Psoas muscle (tissue), 8 donors: ENCODE data around the gene ALG12. TPM values are rescaled to one million over a fixed set of nuclear protein-coding genes. Genes with fewer than 3 reads are reported as not detected.

Experiments used
- ATAC-seq, 4 donors: fragments of 200-7000 bp; cut with Tn5 transposase; one replicate each; pipeline ENCODE4 v1.9.1; 2020; ENCODE audit warnings: moderate library complexity in 3 of 4, mild to moderate bottlenecking in 2 of 4
- DNase-seq, 2 donors: peaks; one replicate each; pipeline ENCODE4 v3.0.0-alpha.2; 2020
- H3K27ac ChIP-seq: fragments of 200-600 bp; one replicate; pipeline ENCODE4 v1.8.0; 2022
- H3K27me3 ChIP-seq, 3 donors: fragments of 200-600 bp in 1 of 3; one replicate each; pipeline versions ENCODE4 v1.6.1 to v1.8.0; 2013 to 2022; ENCODE audit warnings: low read length in 2 of 3, mild to moderate bottlenecking in 2 of 3, moderate library complexity in 1 of 3; ENCODE audit not compliant: insufficient read depth in 3 of 3
- H3K36me3 ChIP-seq, 2 donors: fragments of 200-600 bp in 1 of 2; one replicate each; pipeline versions ENCODE4 v1.6.1 to v1.8.0; 2013 to 2022; ENCODE audit warnings: low read depth in 1 of 2, mild to moderate bottlenecking in 1 of 2, moderate library complexity in 1 of 2; ENCODE audit not compliant: insufficient read depth in 1 of 2
- H3K4me1 ChIP-seq: fragments of 200-600 bp; one replicate; pipeline ENCODE4 v1.8.0; 2022
- H3K4me3 ChIP-seq: fragments of 200-600 bp; one replicate; pipeline ENCODE4 v1.8.0; 2022; ENCODE audit warnings: mild to moderate bottlenecking
- H3K9me3 ChIP-seq: fragments of 200-600 bp; one replicate; pipeline ENCODE4 v1.8.0; 2022
- WGBS, 3 donors: extraction: QIAGEN DNeasy Blood & Tissue Kit; methylation state at CpG; one replicate each; pipeline versions ENCODE4 v1.1.6 to v1.1.7; 2013; 5-methylcytosine and 5-hydroxymethylcytosine counted together
- intact Hi-C, 2 donors: fragments of 100-400 bp; cut with DNase I; formaldehyde crosslinking; loops; one replicate each; pipeline versions ENCODE4 v1.11.0 to v1.14.2; 2022
- polyA plus RNA-seq, 3 donors: library from polyadenylated mRNA; stranded (reverse); fragments of 200-250 nt; gene quantifications; one replicate each; pipeline ENCODE4 v1.2.3, GENCODE V29; 2013
- total RNA-seq, 4 donors: library from RNA; stranded (reverse); fragmentation: NEBNext Ultra II Directional in 2 of 4; extraction: Animal tissue kit (Norgen Biotek cat#: 25700) in 2 of 4; gene quantifications; one replicate each; pipeline versions ENCODE4 v1.2.1 to v1.2.4, GENCODE V29; 2021 to 2023
- TF ChIP-seq, protein P1 (sequence below): fragments of 200-600 bp; IDR thresholded peaks from one replicate; pipeline ENCODE4 v1.8.0; 2022; ENCODE audit warnings: antibody characterized with exemption
- donor health status: healthy with polysubstance abuse.
- donor health status: DM: no; HTN: no; CAD: no; lungs with moderate emphysema.
- donor health status: Bipolar disorder and iron deficiency.
- donor health status: healthy.
- donor health status: DM: yes; HTN: yes; CAD: no.
- donor health status: DM: no; HTN: no; CAD: no.
- donor health status: DM: no; HTN: no; CAD: no.
- donor health status: DM: yes; HTN: yes; CAD: no.

The ALG12 gene
- total and polyA plus RNA-seq, 7 donors: 6.5 to 11.0 (median 8.2) TPM

DNA sequence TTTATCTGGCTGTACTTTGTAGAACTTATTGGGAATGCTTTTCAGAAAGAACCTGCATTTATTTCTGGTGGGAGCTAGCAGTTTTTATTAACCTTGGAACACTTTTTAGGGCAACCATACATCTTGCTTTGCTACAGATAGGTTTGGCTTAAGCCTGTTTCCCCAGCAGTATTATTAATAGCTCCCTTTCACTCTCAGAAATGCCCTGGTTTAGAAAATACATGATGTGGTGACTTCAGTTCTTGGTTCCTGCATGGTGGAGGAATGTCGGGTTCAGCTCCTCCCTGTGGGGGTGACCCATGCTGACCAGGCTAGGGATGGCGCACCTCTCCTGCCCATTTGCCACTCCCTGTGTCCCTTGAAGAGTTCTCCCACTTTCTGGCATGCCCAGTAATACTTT lies 36.4 kb downstream of the ALG12 start:
- 95 to 99% (median 95%) methylated on average over 2 of the region's 2 CpGs for WGBS, 3 donors
- Histone ChIP-seq H3K9me3 (no peaks in the 10 kb centered on the region), H3K27ac (no peak overlapping the region), H3K27me3 (no peaks in the 10 kb centered on the region), H3K36me3 (peaks cover 0 to 34% of the 10 kb centered on the region in 2 donors), H3K4me3 (no peak overlapping the region), H3K4me1 (no peaks in the 10 kb centered on the region)
- ATAC-seq (no peak), DNase-seq (no peak)
- TF ChIP-seq, protein P1, sequence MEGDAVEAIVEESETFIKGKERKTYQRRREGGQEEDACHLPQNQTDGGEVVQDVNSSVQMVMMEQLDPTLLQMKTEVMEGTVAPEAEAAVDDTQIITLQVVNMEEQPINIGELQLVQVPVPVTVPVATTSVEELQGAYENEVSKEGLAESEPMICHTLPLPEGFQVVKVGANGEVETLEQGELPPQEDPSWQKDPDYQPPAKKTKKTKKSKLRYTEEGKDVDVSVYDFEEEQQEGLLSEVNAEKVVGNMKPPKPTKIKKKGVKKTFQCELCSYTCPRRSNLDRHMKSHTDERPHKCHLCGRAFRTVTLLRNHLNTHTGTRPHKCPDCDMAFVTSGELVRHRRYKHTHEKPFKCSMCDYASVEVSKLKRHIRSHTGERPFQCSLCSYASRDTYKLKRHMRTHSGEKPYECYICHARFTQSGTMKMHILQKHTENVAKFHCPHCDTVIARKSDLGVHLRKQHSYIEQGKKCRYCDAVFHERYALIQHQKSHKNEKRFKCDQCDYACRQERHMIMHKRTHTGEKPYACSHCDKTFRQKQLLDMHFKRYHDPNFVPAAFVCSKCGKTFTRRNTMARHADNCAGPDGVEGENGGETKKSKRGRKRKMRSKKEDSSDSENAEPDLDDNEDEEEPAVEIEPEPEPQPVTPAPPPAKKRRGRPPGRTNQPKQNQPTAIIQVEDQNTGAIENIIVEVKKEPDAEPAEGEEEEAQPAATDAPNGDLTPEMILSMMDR: no peak
- intact Hi-C loops: no loop called here

DNA sequence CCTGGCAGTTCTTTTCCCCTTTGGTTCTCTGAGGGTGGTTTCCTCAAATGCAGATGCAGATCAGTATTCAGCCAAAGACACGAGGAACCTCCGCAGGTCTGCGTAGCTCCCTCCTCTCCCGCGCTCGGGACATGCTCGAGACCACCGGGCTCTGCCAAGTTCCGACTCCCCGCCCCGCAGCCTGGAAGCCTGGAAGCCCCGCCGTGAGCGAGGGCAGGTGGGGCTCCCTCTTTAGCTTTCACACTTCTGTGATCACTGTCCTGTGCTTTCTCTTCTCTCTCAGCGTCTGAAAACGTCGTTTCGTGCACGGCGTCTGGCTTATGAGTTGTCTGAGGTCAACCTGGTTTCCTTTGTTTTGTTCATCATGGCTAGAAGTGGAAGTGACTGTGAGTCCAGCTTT lies 38.0 kb downstream of the ALG12 start:
- H3K4me3 ChIP-seq: no peak overlapping the region
- ATAC-seq: no peak
- TF ChIP-seq, protein P1: no peak
- intact Hi-C loops: no loop called here
- H3K9me3 ChIP-seq: no peaks in the 10 kb centered on the region
- no peaks in the 10 kb centered on the region for H3K4me1 ChIP-seq
- 62 to 76% (median 71%) methylated on average over 20 of the region's 20 CpGs for WGBS, 3 donors
- H3K36me3 ChIP-seq: peaks cover 0 to 18% of the 10 kb centered on the region in 2 donors
- H3K27ac ChIP-seq: no peak overlapping the region
- DNase-seq: no peak
- no peaks in the 10 kb centered on the region for H3K27me3 ChIP-seq

DNA sequence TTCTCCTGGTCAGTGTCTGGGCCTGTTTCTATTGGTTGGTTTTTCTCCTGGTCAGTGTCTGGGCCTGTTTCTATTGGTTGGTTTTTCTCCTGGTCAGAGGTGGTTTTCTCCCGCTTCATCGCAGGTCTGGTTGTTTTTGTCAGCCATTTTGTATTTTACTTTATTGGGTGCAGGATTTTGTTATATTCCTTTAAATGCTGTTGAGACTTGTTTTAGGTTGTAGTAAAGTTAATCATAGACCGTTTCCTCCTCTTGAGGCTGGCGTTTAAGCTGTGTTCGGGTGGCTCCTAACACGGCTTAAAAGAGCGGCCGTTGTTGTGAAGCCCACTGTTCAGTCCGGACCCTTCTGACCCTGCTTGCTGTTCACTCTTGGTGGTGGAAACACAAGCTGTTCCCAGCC lies 38.4 kb downstream of the ALG12 start:
- no peak overlapping the region for H3K27ac ChIP-seq
- no peaks in the 10 kb centered on the region for H3K27me3 ChIP-seq
- no peak for ATAC-seq
- H3K9me3 ChIP-seq: no peaks in the 10 kb centered on the region
- TF ChIP-seq, protein P1: no peak
- DNase-seq: no peak
- no peaks in the 10 kb centered on the region for H3K4me1 ChIP-seq
- H3K36me3 ChIP-seq: peaks cover 0 to 14% of the 10 kb centered on the region in 2 donors
- WGBS, 3 donors: 93 to 95% (median 93%) methylated on average over 9 of the region's 9 CpGs
- intact Hi-C loops: no loop called here
- H3K4me3 ChIP-seq: no peak overlapping the region

DNA sequence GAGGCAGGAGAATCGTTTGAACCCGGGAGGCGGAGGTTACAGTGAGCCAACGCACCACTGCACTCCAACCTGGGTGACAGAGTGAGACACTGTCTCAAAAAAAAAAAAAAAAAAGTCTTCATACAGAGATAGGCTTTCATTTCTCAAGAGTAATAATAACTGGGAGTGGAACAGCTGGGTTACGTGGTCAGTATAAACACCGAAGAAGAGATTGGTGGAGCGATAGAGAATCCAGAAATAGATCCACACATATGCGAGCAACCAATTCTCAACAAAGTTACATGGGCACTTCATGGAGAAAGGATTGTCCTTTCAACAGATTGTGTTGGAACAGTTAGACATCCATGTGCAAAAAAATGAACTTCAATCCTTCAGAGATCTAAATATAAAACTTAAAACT lies 40.0 kb downstream of the ALG12 start:
- Histone ChIP-seq H3K9me3 (no peaks in the 10 kb centered on the region), H3K27me3 (no peaks in the 10 kb centered on the region), H3K27ac (no peak overlapping the region), H3K4me1 (no peaks in the 10 kb centered on the region), H3K36me3 (no peaks in the 10 kb centered on the region), H3K4me3 (no peak overlapping the region)
- intact Hi-C loops: no loop called here
- no peak for ATAC-seq
- no peak for DNase-seq
- 94 to 100% (median 96%) methylated on average over 8 of the region's 8 CpGs for whole genome bisulfite sequencing, 3 donors
- TF ChIP-seq, protein P1: no peak

DNA sequence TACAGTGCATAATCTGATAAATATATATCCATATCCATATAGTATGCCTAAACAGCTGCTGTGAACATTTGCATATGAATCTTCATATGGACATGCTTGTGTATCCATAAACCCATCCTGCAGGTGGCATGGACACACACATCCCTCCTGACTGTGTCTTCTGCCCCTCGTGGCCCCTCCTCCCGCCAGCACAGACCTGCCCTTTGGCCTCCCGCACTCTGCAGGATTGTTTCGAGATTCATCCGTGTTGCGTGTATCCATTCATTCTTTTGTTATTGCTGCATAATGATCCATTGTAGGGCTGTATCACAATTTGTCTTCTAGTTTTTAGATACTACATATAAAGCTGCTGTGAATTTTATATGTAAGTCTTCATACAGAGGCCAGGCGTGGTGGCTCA lies 40.6 kb downstream of the ALG12 start:
- Histone ChIP-seq H3K27me3 (no peaks in the 10 kb centered on the region), H3K4me3 (no peak overlapping the region), H3K9me3 (no peaks in the 10 kb centered on the region), H3K27ac (no peak overlapping the region), H3K4me1 (no peaks in the 10 kb centered on the region), H3K36me3 (no peaks in the 10 kb centered on the region)
- intact Hi-C loops: no loop called here
- ATAC-seq: no peak
- DNase-seq: no peak
- TF ChIP-seq, protein P1: no peak
- 98 to 99% (median 98%) methylated on average over 7 of the region's 7 CpGs for WGBS, 3 donors
